Endothelial cell of umbilical vein (primary cell): ENCODE data around the gene MLEC. TPM values are rescaled to one million over a fixed set of nuclear protein-coding genes. Genes with fewer than 3 reads are reported as not detected.

Experiments used
- BruUV-seq: library from RNA; stranded (reverse); fragments of 400-500 nt; replicated peaks from 2 replicates; lab custom pipeline; 2021; lab: Mats Ljungman, UMichigan
- CTCF ChIA-PET: fragments of 300-600, 350-600 bp; sonication (Branson Sonifier 250); formaldehyde crosslinking; loops from one replicate; lab custom pipeline; 2021; ENCODE audit warnings: antibody characterized with exemption, inconsistent platforms; lab: Charles Lee
- POLR2A ChIA-PET: fragments of 300-600, 350-600 bp; sonication (Branson Sonifier 250); formaldehyde crosslinking; loops from one replicate; lab custom pipeline; 2021; ENCODE audit warnings: antibody characterized with exemption, inconsistent platforms; lab: Charles Lee
- DNase-seq: peaks from one replicate; pipeline ENCODE4 v3.0.0-alpha.2; 2011; ENCODE audit warnings: low read depth, low spot score
- FAIRE-seq: peaks from 2 replicates; lab custom pipeline; 2011; peaks lifted over from hg19 to GRCh38; lab: Jason Lieb, UNC
- H2AFZ ChIP-seq: 2 replicates; pipeline ENCODE4 v1.6.0; 2012; ENCODE audit warnings: low read depth, low read length, control low read depth, inconsistent platforms
- H3K27ac ChIP-seq: 2 replicates; pipeline ENCODE4 v1.5.1; 2011; ENCODE audit warnings: low read depth, mild to moderate bottlenecking, control low read depth, low read length, moderate library complexity; ENCODE audit not compliant: insufficient read depth
- H3K27me3 ChIP-seq, 2 experiments: 2 replicates each; pipeline versions ENCODE4 v1.6.0 to v1.6.1; 2011; ENCODE audit warnings: low read length in 2 of 2, mixed read lengths in 1 of 2; ENCODE audit not compliant: control insufficient read depth in 2 of 2, insufficient read depth in 2 of 2
- H3K36me3 ChIP-seq, 2 experiments: 2 replicates in 1 of 2; 3 replicates in 1 of 2; pipeline ENCODE4 v1.5.1; 2011; ENCODE audit warnings: low read length in 2 of 2, mild to moderate bottlenecking in 1 of 2, moderate library complexity in 1 of 2; ENCODE audit not compliant: control insufficient read depth in 2 of 2, insufficient read depth in 2 of 2; ENCODE audit errors: extremely low read depth in 1 of 2
- H3K4me1 ChIP-seq: 3 replicates; pipeline ENCODE4 v1.5.1; 2011; ENCODE audit warnings: mild to moderate bottlenecking, low read length; ENCODE audit not compliant: control insufficient read depth, insufficient read depth; ENCODE audit errors: extremely low read depth
- H3K4me2 ChIP-seq: 2 replicates; pipeline ENCODE4 v1.6.1; 2011; ENCODE audit warnings: low read length, control low read depth, mixed read lengths; ENCODE audit not compliant: insufficient read depth
- H3K4me3 ChIP-seq, 3 experiments: fragments of 200-600 bp in 1 of 3; sonication (generic), shearing (Covaris generic) in 1 of 3; replicated peaks in 1 of 3; 2 replicates each; pipeline ENCODE4 v1.5.1; 2011 to 2016; ENCODE audit warnings: control low read depth in 3 of 3, low read length in 3 of 3, mild to moderate bottlenecking in 2 of 3, inconsistent platforms in 1 of 3, low read depth in 1 of 3, moderate library complexity in 1 of 3; ENCODE audit not compliant: insufficient read depth in 1 of 3
- H3K79me2 ChIP-seq: 2 replicates; pipeline ENCODE4 v1.6.0; 2012; ENCODE audit warnings: low read length, inconsistent platforms; ENCODE audit not compliant: control insufficient read depth, insufficient read depth
- H3K9ac ChIP-seq: replicated peaks from 2 replicates; pipeline ENCODE3; 2011; ENCODE audit warnings: low read length, control low read depth; ENCODE audit not compliant: insufficient read depth; ENCODE audit errors: extremely low read depth
- H3K9me1 ChIP-seq: replicated peaks from 3 replicates; pipeline ENCODE4 v1.6.0; 2011; ENCODE audit warnings: mild to moderate bottlenecking, low read length; ENCODE audit not compliant: control insufficient read depth, insufficient read depth; ENCODE audit errors: extremely low read depth
- H3K9me3 ChIP-seq: replicated peaks from 2 replicates; pipeline ENCODE4 v1.5.1; 2012; ENCODE audit warnings: low read length, inconsistent platforms; ENCODE audit not compliant: control insufficient read depth, insufficient read depth
- H4K20me1 ChIP-seq: replicated peaks from 2 replicates; pipeline ENCODE3; 2011; ENCODE audit warnings: mild to moderate bottlenecking, low read length; ENCODE audit not compliant: control insufficient read depth, insufficient read depth; ENCODE audit errors: extremely low read depth
- CTCF ChIP-seq, 2 donors: IDR thresholded peaks; 1 replicate in 1 of 2; 2 replicates in 1 of 2; pipeline ENCODE4 v1.5.1; 2011; ENCODE audit warnings: low read length in 2 of 2, mild to moderate bottlenecking in 2 of 2, moderate library complexity in 2 of 2, control low read depth in 1 of 2, inconsistent platforms in 1 of 2, low read depth in 1 of 2; ENCODE audit not compliant: insufficient read depth in 1 of 2; ENCODE audit errors: extremely low read depth in 1 of 2
- EZH2 ChIP-seq: IDR thresholded peaks from 2 replicates; pipeline ENCODE4 v1.6.1; 2012; ENCODE audit warnings: borderline replicate concordance, low read depth, mild to moderate bottlenecking, moderate library complexity, low read length, inconsistent platforms; ENCODE audit not compliant: severe bottlenecking
- FOS ChIP-seq: IDR thresholded peaks from 2 replicates; pipeline ENCODE4 v1.6.1; 2011; ENCODE audit warnings: mild to moderate bottlenecking, low read length, moderate library complexity, borderline replicate concordance; ENCODE audit not compliant: insufficient read depth
- GATA2 ChIP-seq: IDR thresholded peaks from 2 replicates; pipeline ENCODE4 v1.7.0; 2011; ENCODE audit warnings: low read depth, mild to moderate bottlenecking, moderate library complexity, mixed read lengths, low read length; ENCODE audit not compliant: insufficient read length, insufficient read depth
- JUN ChIP-seq: IDR thresholded peaks from 2 replicates; pipeline ENCODE4 v1.6.1; 2011; ENCODE audit warnings: borderline replicate concordance, low read depth; ENCODE audit not compliant: insufficient read length, insufficient read depth
- MAX ChIP-seq: IDR thresholded peaks from 2 replicates; pipeline ENCODE4 v1.6.1; 2011; ENCODE audit not compliant: insufficient read depth, insufficient read length
- MYC ChIP-seq: IDR thresholded peaks from one replicate; pipeline ENCODE4 v1.6.1; 2011; ENCODE audit warnings: mild to moderate bottlenecking, low read depth, low read length
- POLR2A ChIP-seq: IDR thresholded peaks from 2 replicates; pipeline ENCODE4 v1.6.1; 2012; ENCODE audit warnings: low read depth, mild to moderate bottlenecking, control low read depth, low read length
- POLR2AphosphoS5 ChIP-seq: IDR thresholded peaks from 2 replicates; pipeline ENCODE4 v1.6.1; 2012; ENCODE audit warnings: low read depth, mild to moderate bottlenecking, control low read depth, low read length, moderate library complexity; ENCODE audit not compliant: insufficient read depth
- dilution Hi-C: fragments of 300-500 bp; cut with MboI; formaldehyde crosslinking; loops from one replicate; pipeline ENCODE4 v1.15.0; 2019; ENCODE audit warnings: low sequenced_read_pairs; ENCODE audit not compliant: extremely low pct_ligation_motif_present
- intact Hi-C: fragments of 100-400 bp; cut with micrococcal nuclease; formaldehyde crosslinking; loops from one replicate; pipeline ENCODE4 v1.10.0; 2022
- polyA plus RNA-seq, 4 experiments: library from polyadenylated mRNA; depleted of rRNA in 3 of 4; stranded (reverse) in 3 of 4; unstranded in 1 of 4; fragments of >200 nt; gene quantifications; 2 replicates each; pipeline versions ENCODE4 v1.2.1 to v1.2.3, GENCODE V29; 2011 to 2012; ENCODE audit warnings: missing spikeins in 1 of 4
- total RNA-seq: library from RNA; stranded (reverse); gene quantifications from 2 replicates; pipeline ENCODE4 v1.2.3, GENCODE V29; 2021

MLEC gene
- total and polyA plus RNA-seq, 2 donors (not counting 3 experiments of a cell fraction or from before 2014, with no cell fraction given), result 28.4 to 144 TPM

GRCh38 chr12:120668091-120668867 lies 18.7 kb upstream of the MLEC start:
- TF ChIP-seq MYC, result no peak
- TF ChIP-seq FOS, result no peak
- TF ChIP-seq MAX, result no peak
- no peak for TF ChIP-seq POLR2AphosphoS5
- TF ChIP-seq CTCF (IDR thresholded peaks at IDR 0.05; ENCODE audit: extremely low read depth in 1 of 2, insufficient read depth in 1 of 2, low read depth in 1 of 2, low read length in 2 of 2), result no peak
- no peak for TF ChIP-seq POLR2A
- no peak for TF ChIP-seq EZH2
- no peak for TF ChIP-seq JUN
- TF ChIP-seq GATA2, result no peak
- CTCF ChIA-PET, result interaction anchor here (0.8 to 3.3 kb wide), 3 partner anchors 10 to 19 kb away, joined by 3 to 13 read pairs (median 5); no protein-coding TSS in a partner anchor
- Histone ChIP-seq H3K4me2 (no peak overlapping the region), H3K27ac (no peak overlapping the region), H3K36me3 (no peaks in the 10 kb centered on the region), H3K4me1 (no peaks in the 10 kb centered on the region), H4K20me1 (no peaks in the 10 kb centered on the region), H2AFZ (no peak overlapping the region), H3K9me3 (no peaks in the 10 kb centered on the region), H3K9ac (no peak overlapping the region), H3K79me2 (no peaks in the 10 kb centered on the region), H3K4me3 (no peak overlapping the region), H3K27me3 (no peaks in the 10 kb centered on the region), H3K9me1 (no peaks in the 10 kb centered on the region)
- POLR2A ChIA-PET, result no interaction called here
- no peak for FAIRE-seq
- dilution Hi-C loops, result no loop called here
- intact Hi-C loops, result no loop called here
- BruUV-seq, result no TSS peak
- no peak for DNase-seq
